HG03097 (cell line): ENCODE measurements around the gene ETV6.

Experiments used
- ATAC-seq: cut with Tn5 transposase; IDR thresholded peaks from one replicate; pipeline ENCODE4 v1.9.1; 2021; ENCODE audit not compliant: unreplicated experiment, low FRiP score

ETV6 gene

GRCh38 chr12:11689591-11690186 lies 40.2 kb downstream of the ETV6 start:
- ATAC-seq: no peak

GRCh38 chr12:11693067-11693466 lies 43.6 kb downstream of the ETV6 start:
- no peak for ATAC-seq

- no peak for ATAC-seq
These were observed 44.1 kb downstream of the ETV6 start for GRCh38 chr12:11693601-11694000.

- ATAC-seq: no peak
These were observed 45.1 kb downstream of the ETV6 start for GRCh38 chr12:11694528-11694927.

GRCh38 chr12:11695321-11695720 lies 45.8 kb downstream of the ETV6 start:
- no peak for ATAC-seq

GRCh38 chr12:11696084-11696483 lies 46.6 kb downstream of the ETV6 start:
- no peak for ATAC-seq

- no peak for ATAC-seq
These were observed 47.7 kb downstream of the ETV6 start for GRCh38 chr12:11697131-11697530.

GRCh38 chr12:11697670-11698387 lies 48.4 kb downstream of the ETV6 start:
- no peak for ATAC-seq

- no peak for ATAC-seq
These were observed 49.3 kb downstream of the ETV6 start for GRCh38 chr12:11698729-11699128.

GRCh38 chr12:11701433-11701832 lies 52.0 kb downstream of the ETV6 start:
- no peak for ATAC-seq

- ATAC-seq: peak; percentile 59
These were observed 53.5 kb downstream of the ETV6 start for GRCh38 chr12:11702959-11703358.

- no peak for ATAC-seq
These were observed 53.9 kb downstream of the ETV6 start for GRCh38 chr12:11703378-11703777.

GRCh38 chr12:11704089-11704488 lies 54.6 kb downstream of the ETV6 start:
- ATAC-seq: no peak

- no peak for ATAC-seq
These were observed 55.5 kb downstream of the ETV6 start for GRCh38 chr12:11705010-11705409.

GRCh38 chr12:11706509-11707379 lies 57.3 kb downstream of the ETV6 start:
- ATAC-seq: no peak

- no peak for ATAC-seq
These were observed 58.1 kb downstream of the ETV6 start for GRCh38 chr12:11707535-11707934.

GRCh38 chr12:11709513-11709912 lies 60.0 kb downstream of the ETV6 start:
- ATAC-seq: no peak

GRCh38 chr12:11710431-11710830 lies 61.0 kb downstream of the ETV6 start:
- ATAC-seq: no peak

GRCh38 chr12:11710906-11711305 lies 61.4 kb downstream of the ETV6 start:
- no peak for ATAC-seq

- no peak for ATAC-seq
These were observed 62.3 kb downstream of the ETV6 start for GRCh38 chr12:11711651-11712327.

GRCh38 chr12:11712491-11712890 lies 63.0 kb downstream of the ETV6 start:
- ATAC-seq: no peak
